ENCODE measurements around the gene DIS3L2.
"Not testable (repeated sequence)": the region's sequence is repeated elsewhere in the genome, so short reads cannot be mapped to it uniquely, and the experiment has no call there.

Gene DIS3L2

DNA sequence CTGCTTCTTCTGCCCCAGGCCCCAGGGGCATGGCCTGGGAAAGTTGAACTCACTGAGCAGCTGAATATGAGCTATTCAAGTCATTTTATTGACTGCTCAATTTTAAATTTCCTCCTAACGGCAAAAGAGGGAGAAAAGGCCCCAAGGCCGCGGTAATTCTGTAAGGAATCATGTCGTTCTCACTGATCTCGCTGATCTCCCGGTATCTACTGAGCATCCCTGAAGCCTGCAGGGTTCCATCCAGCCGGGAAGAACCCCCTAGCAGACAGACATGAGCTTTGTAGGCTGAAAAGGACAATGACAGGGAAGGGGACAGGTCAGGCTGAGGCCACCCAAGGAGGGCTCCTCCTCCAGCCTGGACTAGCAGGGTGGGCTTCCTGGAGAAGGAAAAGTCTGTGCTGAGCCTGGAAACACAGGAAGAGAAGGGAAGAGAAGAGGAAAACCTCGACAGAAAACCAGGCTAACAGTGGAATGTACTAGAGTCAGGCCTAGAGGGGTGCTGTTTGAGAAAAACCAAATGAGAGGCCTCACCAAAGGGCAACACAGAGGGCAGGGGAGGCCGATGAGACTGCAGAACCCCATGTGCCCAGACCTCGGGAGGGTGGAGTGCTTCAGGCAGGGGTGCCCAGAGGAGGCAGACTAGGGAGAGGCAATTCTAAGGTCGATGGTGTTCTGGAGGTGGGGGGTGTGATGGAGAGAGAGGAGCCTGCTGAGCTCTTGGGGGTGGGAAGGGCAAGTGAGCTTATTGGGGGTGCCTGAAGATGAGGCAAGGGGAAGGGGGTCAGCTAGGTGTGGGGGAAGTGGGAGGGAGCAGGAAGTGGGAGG, 32.4 kb upstream of the DIS3L2 start:
- DNase-seq = no peak

DNA sequence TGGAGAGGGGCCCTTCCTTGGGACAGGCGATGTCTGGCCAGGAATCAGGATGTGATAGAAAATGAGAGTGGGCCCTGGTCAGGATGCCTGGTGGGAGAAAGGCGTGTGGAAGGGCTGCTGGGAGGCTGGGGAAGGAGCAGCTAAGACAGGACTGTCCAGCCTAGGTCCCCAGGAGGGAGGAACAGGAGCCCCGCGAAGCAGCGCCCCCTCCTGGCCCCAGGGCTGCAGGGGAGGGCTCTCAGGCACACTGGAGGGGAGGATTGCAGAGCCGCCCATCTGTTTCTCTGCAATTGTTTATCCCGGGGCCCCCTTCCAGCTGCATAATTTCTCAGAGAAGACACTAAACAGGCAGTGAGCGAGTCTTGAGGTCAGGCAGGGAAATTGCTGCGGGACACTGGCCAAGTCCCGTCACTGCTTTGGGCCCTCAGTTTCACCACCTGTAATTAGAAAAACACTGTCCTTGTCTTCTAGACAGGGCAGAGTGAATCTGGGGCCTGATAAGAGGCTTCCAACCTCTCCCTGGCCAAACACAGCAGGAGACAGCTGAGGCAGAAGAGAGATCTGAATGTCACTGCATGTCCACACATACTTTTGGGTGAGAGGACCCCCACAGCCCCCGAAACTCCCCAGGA, 31.4 kb upstream of the DIS3L2 start:
- DNase-seq = no peak

DNA sequence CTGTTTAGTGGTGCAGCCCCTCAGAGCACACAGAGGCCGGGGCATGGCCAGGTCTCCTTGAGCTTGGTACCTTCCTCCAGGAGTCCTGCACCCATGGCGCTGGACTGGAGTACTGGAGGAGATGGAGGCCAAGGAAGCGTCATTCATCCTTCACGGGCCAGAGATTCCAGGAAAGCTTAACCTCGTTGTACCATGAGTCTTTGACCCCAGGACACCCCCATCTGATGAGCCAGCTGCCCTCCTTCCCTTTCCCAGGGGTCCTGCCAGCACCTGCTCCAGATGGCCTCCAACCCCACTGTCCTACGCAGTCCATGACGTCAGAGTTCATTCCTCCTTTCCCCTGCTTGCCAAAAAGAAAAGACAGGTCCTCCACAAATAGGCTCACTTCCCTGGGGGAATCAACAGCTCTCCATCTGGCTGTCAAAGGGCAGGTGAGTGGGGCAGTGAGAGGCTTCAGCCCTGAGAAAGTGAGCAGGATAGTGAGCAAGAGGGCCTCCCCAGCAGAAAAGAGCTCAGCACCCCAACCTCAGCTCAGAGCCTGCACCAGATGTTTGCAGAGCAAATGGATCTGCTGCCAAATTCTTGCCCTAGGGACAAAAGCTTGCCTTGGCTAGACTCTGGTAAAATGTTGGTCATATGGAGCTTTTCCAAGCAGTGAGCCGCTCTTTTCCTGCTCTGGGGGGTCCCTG, 30.8 kb upstream of the DIS3L2 start:
- no peak for DNase-seq

DNA sequence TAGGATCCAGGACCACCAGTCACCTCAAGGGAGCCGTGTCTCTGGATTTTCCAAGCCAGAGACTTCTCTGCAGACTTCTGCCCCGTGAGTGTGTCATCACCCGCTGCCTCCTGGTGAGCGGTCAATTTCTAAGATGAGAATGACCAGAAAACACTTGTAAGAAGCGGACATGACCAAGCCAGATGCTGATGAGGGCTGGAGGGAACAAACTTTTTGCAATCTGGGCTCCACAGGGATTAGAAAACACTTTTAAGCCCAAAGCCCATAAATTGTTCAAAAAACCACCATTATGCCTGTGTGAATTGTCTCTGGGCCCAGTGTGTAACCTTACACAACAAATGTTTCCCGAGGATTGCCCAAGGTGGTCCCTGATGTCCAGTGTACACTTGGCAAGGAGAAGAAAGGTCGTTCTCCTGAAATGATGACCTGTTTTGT, 30.0 kb upstream of the DIS3L2 start:
- DNase-seq = no peak

DNA sequence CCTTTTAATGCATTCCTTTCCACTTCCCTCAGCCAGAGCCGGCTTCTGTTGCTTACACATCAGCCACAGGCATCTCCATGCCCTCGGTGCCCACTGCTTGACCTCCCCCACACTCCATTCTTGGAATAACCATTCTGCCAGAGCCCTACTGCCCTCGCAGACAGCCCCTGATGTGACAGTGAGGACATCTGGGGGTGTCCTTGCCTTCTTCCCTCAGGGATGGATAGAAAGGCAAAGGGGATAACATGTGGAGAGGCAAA, 28.9 kb upstream of the DIS3L2 start:
- no peak for DNase-seq

DNA sequence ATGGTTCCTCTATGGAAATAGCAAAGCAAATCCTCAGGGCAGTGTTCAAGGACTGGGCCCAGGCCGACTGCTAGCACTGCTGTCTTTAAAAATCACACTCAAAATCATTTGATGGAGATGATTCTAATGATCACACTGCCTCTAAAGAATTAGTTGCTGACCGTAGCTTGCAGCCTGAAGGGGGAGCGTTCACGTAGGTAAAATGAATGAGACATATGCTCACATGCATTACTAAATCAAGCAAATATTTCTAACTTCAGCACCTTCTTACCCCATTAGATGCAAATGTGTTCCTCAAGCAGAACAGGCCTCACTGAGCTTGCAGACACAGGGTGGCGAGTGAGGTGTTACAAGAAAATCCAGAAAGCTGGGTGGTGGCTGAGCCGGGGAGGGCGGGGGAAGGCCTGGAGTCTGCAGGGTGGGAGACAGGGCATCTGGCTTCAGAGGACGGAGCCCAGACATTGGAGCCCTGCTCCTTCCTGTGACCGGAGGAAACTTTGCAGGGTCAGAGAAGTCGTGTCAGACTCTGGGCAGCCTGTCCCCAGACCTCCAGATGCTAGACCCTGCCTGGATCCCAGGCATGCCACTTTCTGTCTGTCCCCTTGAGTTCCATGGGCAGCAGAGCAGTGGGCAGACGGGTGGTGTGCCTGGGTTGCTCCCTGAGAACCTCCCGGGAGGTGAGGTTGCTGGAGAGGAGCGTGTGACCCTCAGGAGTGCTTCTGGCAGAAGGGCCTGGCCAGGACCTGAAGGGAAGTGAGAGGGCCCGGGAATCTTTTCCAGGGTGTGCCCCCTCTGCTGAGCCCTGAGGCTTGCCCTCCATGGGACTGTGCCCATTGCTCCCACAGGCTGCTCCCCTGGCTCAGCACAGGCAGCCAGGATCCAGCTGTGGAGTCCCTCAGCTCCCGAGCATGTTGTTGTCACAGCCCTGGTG, 28.3 kb upstream of the DIS3L2 start:
- no peak for DNase-seq

DNA sequence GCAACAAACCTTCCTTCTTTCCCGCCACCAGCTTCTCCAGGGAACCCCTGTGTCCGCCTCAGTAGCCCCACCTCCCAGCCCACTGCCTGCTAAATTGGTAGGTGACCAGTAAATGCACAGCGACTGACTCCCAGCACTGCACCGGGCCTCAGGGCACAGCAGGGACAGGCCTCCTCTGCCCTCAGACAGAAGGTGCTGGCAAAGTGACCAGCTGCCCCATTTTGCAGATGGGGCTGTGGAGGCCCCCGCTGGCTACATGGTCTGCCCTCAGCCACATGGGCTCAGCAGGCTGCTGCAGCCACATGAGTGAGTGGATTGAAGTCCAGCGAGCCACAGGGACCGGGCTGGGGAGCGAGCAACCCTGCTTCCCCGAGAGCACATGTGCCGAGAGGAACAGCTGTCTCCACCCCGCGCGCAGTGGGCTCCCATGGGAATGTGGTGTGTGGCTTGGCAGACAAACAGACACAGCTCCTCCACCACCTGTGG, 27.6 kb upstream of the DIS3L2 start:
- DNase-seq = no peak

DNA sequence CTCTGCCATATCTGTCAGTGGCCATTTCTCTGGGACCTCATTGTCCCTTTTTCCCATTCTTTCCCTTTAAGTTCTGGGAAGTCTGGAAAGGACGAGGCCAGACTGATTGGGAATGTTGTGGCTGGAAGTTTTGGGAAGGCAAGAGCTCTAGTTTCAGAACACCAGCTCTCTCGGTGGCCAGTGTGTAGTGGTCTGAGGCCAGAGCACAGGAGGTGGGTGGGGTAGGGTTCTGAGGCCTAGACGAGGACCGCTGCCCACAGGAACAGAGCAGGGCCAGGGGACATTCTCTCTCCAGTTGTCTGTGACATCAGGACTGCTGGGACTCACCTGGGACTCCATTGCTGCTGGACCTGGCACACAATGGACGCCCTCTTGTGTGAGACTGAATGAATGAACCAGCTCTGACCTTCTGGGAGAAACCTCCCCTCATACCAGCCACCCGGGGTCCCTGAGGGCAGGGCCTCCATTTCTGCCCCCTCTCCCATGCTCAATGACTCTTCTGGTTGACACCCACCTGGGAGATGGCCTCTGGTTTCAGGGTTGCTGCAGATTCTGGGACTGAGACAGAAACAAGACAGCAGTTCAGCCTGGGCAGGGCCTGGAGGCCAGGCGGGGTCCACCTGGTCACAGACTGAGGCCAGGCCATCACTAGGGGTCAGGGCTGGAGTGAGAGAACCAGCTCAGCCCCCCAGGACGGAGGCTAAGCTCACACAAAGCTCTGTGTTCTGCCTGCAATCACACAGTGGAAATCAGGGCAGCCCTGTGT, 26.9 kb upstream of the DIS3L2 start:
- no peak for DNase-seq

DNA sequence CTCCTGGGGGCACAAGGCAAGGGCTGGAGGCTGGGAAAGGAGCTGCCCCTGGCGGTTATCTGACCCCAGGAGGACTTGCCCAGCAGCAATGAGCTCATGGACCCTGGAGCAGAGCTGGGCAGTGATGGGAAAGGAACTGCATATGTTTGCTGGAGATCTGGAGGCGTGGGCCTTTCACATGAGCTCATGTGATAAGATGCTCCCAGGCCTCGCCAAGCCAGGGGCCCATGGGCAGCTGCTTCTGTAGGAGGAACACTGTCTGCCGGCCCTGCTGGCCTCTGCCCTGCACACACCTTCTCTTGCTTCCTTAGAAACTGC, 26.3 kb upstream of the DIS3L2 start:
- no peak for DNase-seq

DNA sequence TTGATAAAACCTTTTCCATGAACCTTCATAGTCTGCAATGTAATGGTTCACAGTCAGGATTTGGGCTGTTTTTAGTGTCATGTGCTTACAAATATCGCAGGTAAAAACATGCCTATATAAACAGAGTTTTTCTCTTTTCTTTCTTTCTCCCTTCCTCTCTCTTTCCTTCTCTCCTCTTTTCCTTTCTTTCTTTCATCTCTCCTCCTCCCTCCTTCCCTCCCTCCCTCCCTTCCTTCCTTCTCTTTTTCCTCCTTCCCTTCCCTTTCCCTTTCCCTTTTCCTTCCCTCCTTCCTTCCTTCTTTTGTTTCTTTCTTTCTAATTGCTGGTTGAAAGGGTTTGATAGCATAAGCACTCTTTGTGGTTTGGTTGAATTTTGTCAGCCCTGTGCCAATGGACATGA, 25.7 kb upstream of the DIS3L2 start:
- DNase-seq = no peak

DNA sequence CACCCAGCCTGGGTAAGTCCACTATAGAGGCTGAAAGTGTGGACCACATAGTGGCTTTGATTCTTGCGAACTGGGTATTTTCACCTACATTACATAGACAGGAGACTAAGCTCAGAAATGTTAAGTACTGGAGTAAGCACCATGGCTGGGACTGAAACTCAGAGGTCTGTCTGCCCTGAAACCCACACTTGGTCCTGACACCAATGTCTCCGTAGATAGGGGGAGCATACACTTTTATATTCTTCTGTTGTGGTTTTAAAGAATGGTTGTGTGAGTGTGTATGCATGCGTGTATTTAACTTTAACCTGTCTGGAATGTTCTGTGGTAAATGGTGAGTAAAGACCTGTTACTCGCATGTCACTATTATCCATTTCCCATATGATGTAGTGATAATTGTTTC, 25.0 kb upstream of the DIS3L2 start:
- DNase-seq = no peak

DNA sequence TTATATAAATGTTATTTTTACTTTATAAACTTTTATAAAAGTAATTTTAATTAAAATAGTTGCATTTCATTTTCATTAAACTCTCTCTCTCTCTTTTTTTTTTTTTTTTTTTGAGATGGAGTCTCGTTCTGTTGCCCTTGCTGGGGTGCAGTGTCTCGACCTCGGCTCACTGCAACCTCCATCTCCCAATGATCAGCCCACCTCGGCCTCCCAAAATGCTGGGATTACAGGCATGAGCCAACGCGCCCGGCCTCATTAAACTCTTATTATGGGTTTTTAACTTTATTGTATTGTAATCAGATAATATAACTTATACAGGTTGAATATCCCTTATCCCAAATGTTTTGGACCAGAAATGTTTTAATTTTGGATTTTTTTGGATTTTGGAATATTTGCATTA, 24.5 kb upstream of the DIS3L2 start:
- DNase-seq = no peak

DNA sequence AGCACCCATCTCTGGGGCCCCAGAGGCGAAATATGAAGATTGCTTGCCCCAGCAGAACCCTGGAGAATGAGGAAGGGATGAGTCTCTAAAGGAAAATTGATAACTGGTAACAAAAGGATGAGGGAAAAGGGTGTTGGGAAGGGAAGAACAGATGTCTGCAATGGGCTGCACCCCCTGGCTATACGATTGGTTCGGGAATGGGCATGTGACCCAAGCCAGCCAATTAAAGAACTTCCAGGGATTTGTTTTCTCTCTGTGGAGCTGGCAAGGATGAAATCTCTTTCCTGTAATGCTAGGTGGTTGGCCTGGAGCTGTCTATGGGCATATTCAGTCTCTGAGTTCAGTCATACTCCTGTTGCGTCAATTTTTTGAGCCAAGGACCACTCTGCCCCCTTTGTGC, 22.5 kb upstream of the DIS3L2 start:
- no peak for DNase-seq

DNA sequence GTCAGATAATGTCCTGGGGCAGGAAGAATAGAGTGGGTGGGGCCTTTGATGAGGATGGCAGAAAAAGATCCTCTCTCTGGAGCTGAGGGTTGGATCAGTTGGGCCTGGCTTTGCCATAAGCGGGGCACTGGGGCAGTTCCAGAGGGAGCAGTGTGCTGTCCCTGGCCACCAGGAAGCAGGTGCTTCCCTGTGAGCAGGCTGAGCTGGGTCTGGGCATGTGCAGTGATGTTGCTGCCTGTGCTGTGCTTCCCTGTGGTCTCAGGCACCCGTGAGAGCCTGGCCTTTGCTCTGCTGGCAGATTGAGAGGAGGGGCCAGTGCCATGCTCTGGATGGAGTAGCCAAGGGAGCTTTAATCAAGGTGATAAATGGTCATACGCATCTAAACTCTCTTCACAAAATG, 20.7 kb upstream of the DIS3L2 start:
- DNase-seq = no peak

DNA sequence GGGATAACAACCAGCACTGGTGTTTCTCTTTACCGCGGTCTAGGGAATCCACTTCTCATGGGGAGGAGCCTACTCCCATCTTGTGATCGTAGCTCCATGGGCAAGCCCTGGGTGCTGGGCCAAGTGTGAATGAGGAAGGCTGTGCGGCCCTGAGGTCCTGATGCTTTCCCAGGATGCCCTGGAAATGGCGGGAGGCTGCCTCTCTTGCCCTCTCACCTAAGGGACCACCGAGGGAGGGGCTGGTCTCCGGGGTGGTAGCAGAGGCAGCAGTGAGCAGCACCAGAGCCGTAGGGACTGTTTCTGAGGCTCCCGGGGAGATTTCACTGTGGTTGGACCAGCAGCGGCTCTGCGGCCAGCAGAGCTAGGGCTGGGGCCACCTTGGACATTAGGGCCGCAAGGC, 19.8 kb upstream of the DIS3L2 start:
- no peak for DNase-seq

DNA sequence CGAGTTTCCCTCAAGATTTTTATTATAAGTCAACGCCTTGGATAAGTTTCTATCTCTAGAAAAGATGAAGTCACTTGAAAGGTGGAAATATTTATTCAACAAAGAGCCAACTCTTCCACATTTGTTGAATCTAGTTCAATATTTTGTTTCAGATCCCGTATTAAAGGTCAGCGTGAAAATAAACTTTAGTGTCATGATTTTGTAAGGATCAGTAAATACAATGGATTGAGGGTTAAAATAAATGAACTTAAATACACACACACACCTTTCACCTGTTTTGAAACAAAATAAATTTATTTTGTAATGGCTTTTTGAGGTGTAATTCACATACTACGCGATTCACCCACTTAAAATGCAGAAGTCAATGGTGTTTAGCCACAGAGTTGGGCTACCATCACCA, 19.3 kb upstream of the DIS3L2 start:
- DNase-seq = no peak

DNA sequence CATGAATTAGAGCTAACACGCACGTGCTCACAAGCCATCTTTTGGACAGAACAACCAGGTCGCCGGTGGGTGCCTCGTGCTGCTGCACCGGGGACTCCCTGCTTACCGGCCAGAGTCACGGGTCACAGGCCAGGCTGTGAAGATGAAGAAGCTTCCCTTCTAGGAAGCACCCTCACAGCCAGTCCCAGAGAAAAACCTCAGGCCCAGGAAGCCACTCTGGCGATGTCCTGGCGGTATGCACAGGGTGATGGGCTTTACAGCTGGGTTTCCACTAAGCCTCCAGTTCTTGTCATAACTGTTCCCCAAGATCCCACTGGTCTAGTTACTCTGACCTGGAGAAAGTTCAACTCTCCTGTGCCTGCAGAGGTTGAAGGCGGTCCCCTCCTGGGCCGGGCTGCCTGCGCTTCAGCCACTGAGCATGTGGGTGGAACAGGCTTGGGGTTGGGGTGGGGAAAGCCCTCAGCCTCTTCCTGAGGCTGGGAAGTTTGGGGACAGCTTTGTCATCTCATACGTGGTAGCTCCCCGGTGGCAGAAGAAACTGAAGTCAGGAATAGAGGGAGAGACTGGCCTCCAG, 15.2 kb upstream of the DIS3L2 start:
- no peak for DNase-seq

DNA sequence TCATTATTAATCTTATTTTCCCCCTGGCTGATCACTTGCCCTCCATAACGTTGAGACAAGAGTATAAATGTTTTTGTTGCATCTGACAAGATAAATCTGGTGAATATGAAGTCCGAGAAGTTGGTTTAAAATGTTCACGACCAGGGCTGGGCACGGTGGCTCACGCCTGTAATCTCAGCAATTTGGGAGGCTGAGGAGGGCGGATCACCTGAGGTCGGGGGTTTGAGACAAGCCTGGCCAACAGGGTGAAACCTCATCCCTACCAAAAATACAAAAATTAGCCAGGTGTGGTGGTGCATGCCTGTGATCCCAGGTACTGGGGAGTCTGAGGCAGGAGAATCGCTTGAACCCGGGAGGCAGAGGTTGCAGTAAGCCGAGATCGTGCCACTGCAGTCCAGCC, 14.4 kb upstream of the DIS3L2 start:
- not testable (repeated sequence) for DNase-seq

DNA sequence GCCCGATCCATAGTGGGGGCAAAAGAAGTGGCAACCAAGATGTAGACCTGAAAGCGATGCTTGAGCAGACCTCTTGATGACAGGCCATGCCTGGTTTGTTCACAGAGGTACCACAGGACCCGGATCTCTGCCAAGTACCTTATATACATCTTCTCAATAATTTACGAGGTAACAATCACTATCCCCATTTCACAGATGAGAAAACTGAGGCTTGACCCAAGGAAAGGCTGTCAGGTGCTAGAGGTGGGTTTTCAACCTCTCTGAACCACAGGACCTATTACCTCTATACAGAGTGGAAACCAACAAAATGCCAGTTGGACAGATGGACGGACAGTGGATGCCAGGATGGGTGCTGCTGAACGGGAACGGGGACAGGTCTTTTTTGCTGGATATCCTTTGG, 13.8 kb upstream of the DIS3L2 start:
- no peak for DNase-seq

DNA sequence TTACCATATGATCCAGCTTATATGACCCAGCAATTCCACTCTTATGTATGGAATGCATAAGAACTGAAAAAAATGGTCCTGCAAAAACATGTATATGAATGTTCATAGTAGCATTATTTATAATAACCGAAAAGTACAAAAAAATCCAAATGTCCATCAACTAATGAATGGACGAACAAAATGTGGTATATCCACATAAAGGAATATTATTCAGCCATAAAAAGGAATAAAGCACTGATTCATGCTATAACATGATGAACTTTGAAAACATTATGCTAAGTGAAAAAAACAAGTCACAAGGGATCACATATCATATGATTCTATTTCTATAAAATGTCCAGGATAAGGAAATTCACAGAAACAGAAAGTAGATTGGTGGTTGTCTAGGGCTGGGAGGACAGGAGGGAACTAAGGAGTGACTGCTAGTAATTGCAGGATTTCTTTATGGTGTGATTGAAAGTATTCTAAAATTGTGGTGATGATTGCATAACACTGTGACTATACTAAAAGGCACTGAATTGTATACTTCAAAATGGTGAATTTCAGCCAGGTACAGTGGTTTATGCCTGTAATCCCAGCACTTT, 10.0 kb upstream of the DIS3L2 start:
- DNase-seq = no peak

DNA sequence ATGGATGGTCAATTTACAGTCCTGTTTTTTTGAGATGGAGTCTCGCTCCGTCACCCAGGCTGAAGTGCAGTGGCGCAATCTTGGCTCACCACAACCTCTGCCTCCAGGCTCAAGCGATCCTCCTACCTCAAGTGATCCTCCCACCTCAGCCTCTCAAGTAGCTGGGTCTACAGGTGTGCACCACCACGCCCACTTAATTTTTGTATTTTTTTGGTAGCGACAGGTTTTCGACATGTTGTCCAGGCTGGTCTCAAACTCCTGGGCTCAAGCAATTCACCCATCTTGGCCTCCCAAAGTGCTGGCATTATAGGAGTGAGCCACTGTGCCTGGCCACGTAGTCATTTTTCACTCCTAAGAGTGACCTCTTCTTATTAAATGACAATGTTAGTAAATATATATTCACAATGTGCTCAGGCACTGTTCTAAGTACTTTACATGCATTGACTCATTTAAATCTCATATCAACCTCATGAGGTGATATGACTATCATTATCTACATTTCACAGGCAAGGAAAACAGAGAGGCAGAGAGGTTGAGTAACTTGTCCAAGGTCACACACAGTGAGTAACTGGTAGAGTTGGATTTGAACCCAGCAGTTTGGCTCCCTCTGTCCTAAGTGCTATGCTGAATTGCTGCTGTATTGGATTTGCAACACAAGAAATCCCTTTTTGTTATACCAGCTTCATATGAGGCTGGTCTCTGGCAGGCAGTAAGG, 5.6 kb upstream of the DIS3L2 start:
- no peak for DNase-seq

Data from NCI-H2029 treated with DMSO at 0.1 percent for 48 hours (cell line).